Neural cell (in vitro differentiated cells): Measurements from ENCODE around the gene CYP27B1. TPM values are rescaled to one million over a fixed set of nuclear protein-coding genes. Genes with fewer than 3 reads are reported as not detected.

Experiments used
- H2AFZ ChIP-seq: fragments of 200-600, 300-800 bp; sonication (generic), shearing (Covaris generic); 2 replicates; pipeline ENCODE4 v1.6.0; 2014; ENCODE audit warnings: low read depth, mild to moderate bottlenecking, antibody characterized with exemption, low read length, moderate library complexity
- H3F3A ChIP-seq: fragments of 200-600 bp; shearing (Covaris generic); 2 replicates; pipeline ENCODE4 v1.6.1; 2016; ENCODE audit warnings: mild to moderate bottlenecking, moderate library complexity, mixed read lengths, antibody characterized with exemption, low read length; ENCODE audit not compliant: insufficient read depth, poor library complexity, severe bottlenecking
- H3K27ac ChIP-seq: fragments of 200-600, 300-800 bp; sonication (generic), shearing (Covaris generic); 2 replicates; pipeline ENCODE4 v1.5.1; 2014; ENCODE audit warnings: mild to moderate bottlenecking, low read length, moderate library complexity
- H3K27me3 ChIP-seq: fragments of 300-800, 200-600 bp; sonication (generic), shearing (Covaris generic); 2 replicates; pipeline ENCODE4 v1.6.0; 2014; ENCODE audit warnings: mild to moderate bottlenecking, low read depth, low read length, moderate library complexity; ENCODE audit not compliant: insufficient read depth
- H3K36me3 ChIP-seq: fragments of 300-800, 200-600 bp; sonication (generic), shearing (Covaris generic); 2 replicates; pipeline ENCODE4 v1.5.1; 2014; ENCODE audit warnings: mild to moderate bottlenecking, antibody characterized with exemption, low read length, moderate library complexity; ENCODE audit not compliant: insufficient read depth
- H3K4me2 ChIP-seq: fragments of 300-800, 200-600 bp; sonication (generic), shearing (Covaris generic); 2 replicates; pipeline ENCODE4 v1.6.0; 2014; ENCODE audit warnings: mild to moderate bottlenecking, low read length
- H3K4me3 ChIP-seq: fragments of 300-800, 200-600 bp; sonication (generic), shearing (Covaris generic); 2 replicates; pipeline ENCODE4 v1.5.1; 2014; ENCODE audit warnings: mild to moderate bottlenecking, low read length, moderate library complexity
- H3K79me2 ChIP-seq: fragments of 200-600 bp; shearing (Covaris generic); replicated peaks from 2 replicates; pipeline ENCODE4 v1.6.0; 2014; ENCODE audit warnings: mild to moderate bottlenecking, low read length, moderate library complexity; ENCODE audit not compliant: insufficient read depth
- H3K9ac ChIP-seq: fragments of 300-800, 200-600 bp; sonication (generic), shearing (Covaris generic); 2 replicates; pipeline ENCODE4 v1.6.1; 2016; ENCODE audit warnings: mild to moderate bottlenecking, low read length, mixed read lengths
- H3K9me2 ChIP-seq: fragments of 200-600 bp; shearing (Covaris generic); 2 replicates; pipeline ENCODE4 v1.6.1; 2016; ENCODE audit warnings: mild to moderate bottlenecking, low read length, mixed read lengths; ENCODE audit not compliant: insufficient read depth
- H3K9me3 ChIP-seq: fragments of 200-600, 300-800 bp; sonication (generic), shearing (Covaris generic); 2 replicates; pipeline ENCODE4 v1.6.1; 2016; ENCODE audit warnings: mild to moderate bottlenecking, mixed run types, low read length, moderate library complexity, mixed read lengths
- H4K20me1 ChIP-seq: fragments of 200-600 bp; shearing (Covaris generic); 2 replicates; pipeline ENCODE4 v1.6.1; 2016; ENCODE audit warnings: mild to moderate bottlenecking, mixed run types; ENCODE audit not compliant: insufficient read depth
- CTCF ChIP-seq: fragments of 450-650 bp; IDR thresholded peaks from 2 replicates; pipeline ENCODE4 v1.5.1; 2014; ENCODE audit warnings: antibody characterized with exemption, mild to moderate bottlenecking, moderate library complexity; ENCODE audit not compliant: poor library complexity, severe bottlenecking
- EP300 ChIP-seq: fragments of 450-650 bp; conservative IDR thresholded peaks from 2 replicates; pipeline ENCODE4 v1.6.1; 2014; ENCODE audit warnings: antibody characterized with exemption, mild to moderate bottlenecking, moderate library complexity; ENCODE audit not compliant: poor library complexity, severe bottlenecking
- EZH2 ChIP-seq: fragments of 200-600, 300-800 bp; shearing (Covaris generic), sonication (generic); IDR thresholded peaks from 2 replicates; pipeline ENCODE4 v1.6.1; 2014; ENCODE audit warnings: antibody characterized with exemption, low read length, borderline replicate concordance, mild to moderate bottlenecking; ENCODE audit not compliant: insufficient read depth, poor library complexity, severe bottlenecking
- MXI1 ChIP-seq: fragments of 450-650 bp; conservative IDR thresholded peaks from 2 replicates; pipeline ENCODE4 v1.6.1; 2014; ENCODE audit warnings: antibody characterized with exemption, mild to moderate bottlenecking; ENCODE audit not compliant: poor library complexity, severe bottlenecking
- POLR2AphosphoS5 ChIP-seq: IDR thresholded peaks from 2 replicates; pipeline ENCODE4 v1.6.1; 2012
- RAD21 ChIP-seq: fragments of 450-650 bp; conservative IDR thresholded peaks from 2 replicates; pipeline ENCODE4 v1.6.1; 2014; ENCODE audit warnings: antibody characterized with exemption, mild to moderate bottlenecking, moderate library complexity
- REST ChIP-seq: IDR thresholded peaks from 2 replicates; pipeline ENCODE4 v1.6.1; 2012; ENCODE audit warnings: borderline replicate concordance
- SMC3 ChIP-seq: fragments of 450-650 bp; conservative IDR thresholded peaks from 2 replicates; pipeline ENCODE4 v1.6.1; 2014; ENCODE audit warnings: antibody characterized with exemption, mild to moderate bottlenecking, moderate library complexity; ENCODE audit not compliant: poor library complexity
- TAF1 ChIP-seq: IDR thresholded peaks from 2 replicates; pipeline ENCODE4 v1.6.1; 2012; ENCODE audit warnings: low read depth
- polyA plus RNA-seq: library from polyadenylated mRNA; depleted of rRNA; stranded (reverse); fragments of >200 nt; gene quantifications from 2 replicates; pipeline ENCODE4 v1.2.3, GENCODE V29; 2014

The CYP27B1 gene
- polyA plus RNA-seq, 1 donor from 2014 or later, result 1.4 TPM

- H4K20me1 ChIP-seq, result no peaks in the 10 kb centered on the region
Measured at GRCh38 chr12:57764662-57765002, 2.2 kb downstream of the CYP27B1 start.

GRCh38 chr12:57763881-57764661 lies 2.8 kb downstream of the CYP27B1 start:
- no peaks in the 10 kb centered on the region for H4K20me1 ChIP-seq
- no peaks in the 10 kb centered on the region for H3K36me3 ChIP-seq
- no peaks in the 10 kb centered on the region for H3K9me3 ChIP-seq
- H3K4me3 ChIP-seq, result no peak overlapping the region
- no peak overlapping the region for H2AFZ ChIP-seq
- H3K27me3 ChIP-seq, result peaks cover 55% of the 10 kb centered on the region
- H3K27ac ChIP-seq, result no peak overlapping the region
- H3K9me2 ChIP-seq, result no peaks in the 10 kb centered on the region
- no peak overlapping the region for H3K9ac ChIP-seq
- H3F3A ChIP-seq, result no peaks in the 10 kb centered on the region
- H3K79me2 ChIP-seq, result no peaks in the 10 kb centered on the region
- H3K4me2 ChIP-seq, result no peak overlapping the region
- TF ChIP-seq REST (no peak), POLR2AphosphoS5 (no peak), TAF1 (no peak), RAD21 (no peak), SMC3 (no peak), CTCF (no peak)

More at GRCh38 chr12:57764662-57765002, 2.2 kb downstream of the CYP27B1 start:
- no peak overlapping the region for H2AFZ ChIP-seq
- no peaks in the 10 kb centered on the region for H3K9me2 ChIP-seq
- peaks cover 55% of the 10 kb centered on the region for H3K27me3 ChIP-seq
- no peak overlapping the region for H3K9ac ChIP-seq
- H3K4me2 ChIP-seq, result no peak overlapping the region
- no peaks in the 10 kb centered on the region for H3K36me3 ChIP-seq
- H3K79me2 ChIP-seq, result no peaks in the 10 kb centered on the region
- peak overlapping the region; percentile 47 for H3K4me3 ChIP-seq
- no peaks in the 10 kb centered on the region for H3F3A ChIP-seq
- H3K27ac ChIP-seq, result no peak overlapping the region
- TF ChIP-seq REST (no peak), EP300 (no peak), POLR2AphosphoS5 (no peak), SMC3 (no peak), MXI1 (no peak), EZH2 (no peak), TAF1 (no peak), CTCF (no peak), RAD21 (no peak)
- no peaks in the 10 kb centered on the region for H3K9me3 ChIP-seq
